Stomach smooth muscle (tissue), 2 donors: ENCODE results near the gene PM20D1.

Experiments used
- H3K27ac ChIP-seq: one replicate; pipeline ENCODE4 v1.7.0; 2013; ENCODE audit warnings: mild to moderate bottlenecking, low read length, inconsistent platforms
- H3K27me3 ChIP-seq, 2 donors: one replicate each; pipeline ENCODE4 v1.7.0; 2013; ENCODE audit warnings: low read length in 2 of 2; ENCODE audit not compliant: insufficient read depth in 2 of 2, control insufficient read depth in 1 of 2
- H3K36me3 ChIP-seq, 2 donors: one replicate each; pipeline ENCODE4 v1.7.0; 2013; ENCODE audit warnings: low read length in 2 of 2; ENCODE audit not compliant: control insufficient read depth in 2 of 2, insufficient read depth in 2 of 2
- H3K4me1 ChIP-seq: one replicate; pipeline ENCODE4 v1.7.0; 2013; ENCODE audit warnings: low read length; ENCODE audit not compliant: control insufficient read depth, insufficient read depth
- H3K4me3 ChIP-seq, 2 donors: one replicate each; pipeline ENCODE4 v1.7.0; 2013; ENCODE audit warnings: low read length in 2 of 2
- H3K9ac ChIP-seq, 2 donors: one replicate each; pipeline ENCODE4 v1.7.0; 2013; ENCODE audit warnings: low read length in 2 of 2, mild to moderate bottlenecking in 1 of 2
- H3K9me3 ChIP-seq, 2 donors: one replicate each; pipeline ENCODE4 v1.7.0; 2013; ENCODE audit warnings: low read length in 2 of 2; ENCODE audit not compliant: control insufficient read depth in 2 of 2
- donor health status: healthy.
- donor health status: Pancreatic carcinoma.

The PM20D1 gene

GRCh38 chr1:205817988-205818387 lies 31.9 kb downstream of the PM20D1 start:
- Histone ChIP-seq H3K9me3 (no peaks in the 10 kb centered on the region), H3K4me3 (no peak overlapping the region), H3K36me3 (no peaks in the 10 kb centered on the region), H3K27me3 (no peaks in the 10 kb centered on the region), H3K4me1 (peaks cover 9% of the 10 kb centered on the region), H3K9ac (no peak overlapping the region), H3K27ac (no peak overlapping the region)

GRCh38 chr1:205817364-205817763 lies 32.6 kb downstream of the PM20D1 start:
- Histone ChIP-seq H3K27ac (no peak overlapping the region), H3K9ac (no peak overlapping the region), H3K4me3 (no peak overlapping the region), H3K36me3 (no peaks in the 10 kb centered on the region), H3K9me3 (no peaks in the 10 kb centered on the region), H3K4me1 (peaks cover 9% of the 10 kb centered on the region), H3K27me3 (no peaks in the 10 kb centered on the region)

- no peaks in the 10 kb centered on the region for H3K27me3 ChIP-seq
- H3K4me1 ChIP-seq, result peaks cover 39% of the 10 kb centered on the region
- H3K9ac ChIP-seq, result peak overlapping the region; percentile 69 to 80
- H3K9me3 ChIP-seq, result no peaks in the 10 kb centered on the region
- peak overlapping the region; percentile 56 to 90 for H3K4me3 ChIP-seq
- H3K36me3 ChIP-seq, result peaks cover 0 to 4% of the 10 kb centered on the region in 2 donors
- peak overlapping the region; percentile 77 for H3K27ac ChIP-seq
These were observed 36.2 kb downstream of the PM20D1 start for GRCh38 chr1:205813755-205814058.

- H3K36me3 ChIP-seq, result peaks cover 0 to 4% of the 10 kb centered on the region in 2 donors
- H3K9me3 ChIP-seq, result no peaks in the 10 kb centered on the region
- H3K9ac ChIP-seq, result peak within 1 kb of the TSS; percentile 74 to 80
- H3K27me3 ChIP-seq, result no peaks in the 10 kb centered on the region
- H3K4me1 ChIP-seq, result peaks cover 45% of the 10 kb centered on the region
- H3K27ac ChIP-seq, result peak within 1 kb of the TSS; percentile 77
- peak within 1 kb of the TSS; percentile 88 to 90 for H3K4me3 ChIP-seq
These were observed 36.8 kb downstream of the PM20D1 start, which contains the start of gene SLC41A1 for GRCh38 chr1:205812878-205813754. TSS of gene SLC41A1 (minus strand) at chr1:205813198. CDS start at chr1:205810441, 2,757 bp downstream.

GRCh38 chr1:205812271-205812877 lies 37.6 kb downstream of the PM20D1 start:
- peak overlapping the region; percentile 74 to 80 for H3K9ac ChIP-seq
- H3K9me3 ChIP-seq, result no peaks in the 10 kb centered on the region
- H3K36me3 ChIP-seq, result peaks cover 0 to 4% of the 10 kb centered on the region in 2 donors
- peak overlapping the region; percentile 88 to 90 for H3K4me3 ChIP-seq
- H3K4me1 ChIP-seq, result peaks cover 46% of the 10 kb centered on the region
- no peaks in the 10 kb centered on the region for H3K27me3 ChIP-seq
- peak overlapping the region; percentile 77 for H3K27ac ChIP-seq

GRCh38 chr1:205811660-205812059 lies 38.3 kb downstream of the PM20D1 start:
- no peaks in the 10 kb centered on the region for H3K27me3 ChIP-seq
- peaks cover 0 to 4% of the 10 kb centered on the region in 2 donors for H3K36me3 ChIP-seq
- H3K27ac ChIP-seq, result no peak overlapping the region
- peak overlapping the region; percentile 88 to 90 for H3K4me3 ChIP-seq
- H3K9ac ChIP-seq, result peak overlapping the region; percentile 74 to 80
- peaks cover 51% of the 10 kb centered on the region for H3K4me1 ChIP-seq
- no peaks in the 10 kb centered on the region for H3K9me3 ChIP-seq

- Histone ChIP-seq H3K4me3 (peak overlapping the region; percentile 88 to 90), H3K27ac (no peak overlapping the region), H3K9ac (no peak overlapping the region), H3K27me3 (no peaks in the 10 kb centered on the region), H3K4me1 (peaks cover 57% of the 10 kb centered on the region), H3K36me3 (peaks cover 0 to 4% of the 10 kb centered on the region in 2 donors), H3K9me3 (no peaks in the 10 kb centered on the region)
These were observed 39.3 kb downstream of the PM20D1 start for GRCh38 chr1:205810448-205811157.

GRCh38 chr1:205809942-205810345 lies 40.0 kb downstream of the PM20D1 start:
- peaks cover 59% of the 10 kb centered on the region for H3K4me1 ChIP-seq
- H3K27ac ChIP-seq, result no peak overlapping the region
- no peak overlapping the region for H3K9ac ChIP-seq
- peak overlapping the region in 1 of 2 donors; percentile 54 for H3K4me3 ChIP-seq
- H3K27me3 ChIP-seq, result no peaks in the 10 kb centered on the region
- H3K9me3 ChIP-seq, result no peaks in the 10 kb centered on the region
- peaks cover 0 to 6% of the 10 kb centered on the region in 2 donors for H3K36me3 ChIP-seq

GRCh38 chr1:205809469-205809868 lies 40.5 kb downstream of the PM20D1 start:
- Histone ChIP-seq H3K9me3 (no peaks in the 10 kb centered on the region), H3K36me3 (peaks cover 0 to 6% of the 10 kb centered on the region in 2 donors), H3K9ac (no peak overlapping the region), H3K4me3 (peak overlapping the region in 1 of 2 donors; percentile 54), H3K27me3 (no peaks in the 10 kb centered on the region), H3K4me1 (peaks cover 59% of the 10 kb centered on the region), H3K27ac (no peak overlapping the region)

GRCh38 chr1:205805082-205805711 lies 44.7 kb downstream of the PM20D1 start:
- H3K4me3 ChIP-seq, result no peak overlapping the region
- H3K4me1 ChIP-seq, result peaks cover 44% of the 10 kb centered on the region
- H3K36me3 ChIP-seq, result peaks cover 0 to 5% of the 10 kb centered on the region in 2 donors
- no peaks in the 10 kb centered on the region for H3K9me3 ChIP-seq
- no peak overlapping the region for H3K9ac ChIP-seq
- no peak overlapping the region for H3K27ac ChIP-seq
- H3K27me3 ChIP-seq, result no peaks in the 10 kb centered on the region
